Right ventricle myocardium inferior (tissue), 1 donor: ENCODE data around the gene DYNLT2. TPM values are rescaled to one million over a fixed set of nuclear protein-coding genes. Genes with fewer than 3 reads are reported as not detected.
A peak's percentile ranks its signal among the peaks of the same experiment; 100 is the strongest.
"Not testable (repeated sequence)": the region's sequence is repeated elsewhere in the genome, so short reads cannot be mapped to it uniquely, and the experiment has no call there.

Experiments
- ATAC-seq: fragments of 200-7000 bp; cut with Tn5 transposase; one replicate; pipeline ENCODE4 v1.9.1; 2020; ENCODE audit warnings: mild to moderate bottlenecking, moderate library complexity
- DNase-seq: peaks from one replicate; pipeline ENCODE4 v3.0.0; 2021; ENCODE audit errors: missing footprints
- intact Hi-C: fragments of 100-400 bp; cut with DNase I; formaldehyde crosslinking; loops from one replicate; pipeline ENCODE4 v1.11.0; 2022
- total RNA-seq: library from RNA; stranded (reverse); fragmentation: NEBNext Ultra II Directional; extraction: Animal tissue kit (Norgen Biotek cat#: 25700); gene quantifications from one replicate; pipeline ENCODE4 v1.2.1, GENCODE V29; 2021
- donor health status: DM: no; HTN: yes; CAD: no; lungs with severe emphysema.

The DYNLT2 gene
- total RNA-seq, 1 donor from 2014 or later, result 0.41 TPM

- intact Hi-C loops, result no loop called here
- DNase-seq (no peak), ATAC-seq (no peak)
Observed at GRCh38 chr6:169714595-169714994, 36.8 kb downstream of the DYNLT2 start.

- DNase-seq (no peak), ATAC-seq (no peak)
- intact Hi-C loops, result no loop called here
Observed at GRCh38 chr6:169714178-169714577, 37.2 kb downstream of the DYNLT2 start.

- no peak for DNase-seq
- no peak for ATAC-seq
- intact Hi-C loops, result no loop called here
Observed at GRCh38 chr6:169710009-169710408, 41.4 kb downstream of the DYNLT2 start.

GRCh38 chr6:169709293-169709692, 42.1 kb downstream of the DYNLT2 start:
- ATAC-seq (no peak), DNase-seq (no peak)
- intact Hi-C loops, result no loop called here

GRCh38 chr6:169707772-169708171, 43.6 kb downstream of the DYNLT2 start:
- ATAC-seq, result peak; percentile 42

GRCh38 chr6:169702840-169703246, 48.5 kb downstream of the DYNLT2 start:
- DNase-seq, result no peak
- intact Hi-C loops, result loop anchor here (5.0 kb wide), 1 partner anchor 49 kb away; the partner anchor contains the start of genes DYNLT2 and ERMARD
- no peak for ATAC-seq

More at GRCh38 chr6:169707772-169708171, 43.6 kb downstream of the DYNLT2 start:
- intact Hi-C loops, result no loop called here
- no peak for DNase-seq

- ATAC-seq (peak; percentile 98), DNase-seq (peak; percentile 98)
- intact Hi-C loops, result loop anchor here (5.0 kb wide), 1 partner anchor 50 kb away; the partner anchor contains the start of genes DYNLT2 and ERMARD
Observed at GRCh38 chr6:169701954-169702839, 49.2 kb downstream of the DYNLT2 start, which contains the start of the genes C6orf120 and WDR27. C6orf120 (plus strand) TSS chr6:169702126; CDS start chr6:169702460, 334 bp downstream. WDR27 (minus strand) TSS chr6:169702029; CDS start chr6:169689005, 13,024 bp downstream.

GRCh38 chr6:169701311-169701953, 49.9 kb downstream of the DYNLT2 start:
- DNase-seq (no peak), ATAC-seq (no peak)
- intact Hi-C loops, result loop anchor here (5.0 kb wide), 1 partner anchor 51 kb away; the partner anchor contains the start of genes DYNLT2 and ERMARD

GRCh38 chr6:169700296-169700695, 51.1 kb downstream of the DYNLT2 start:
- intact Hi-C loops, result loop anchor here (5.0 kb wide), 1 partner anchor 52 kb away; the partner anchor contains the start of genes DYNLT2 and ERMARD
- DNase-seq (no peak), ATAC-seq (no peak)

GRCh38 chr6:169697115-169697514, 54.3 kb downstream of the DYNLT2 start:
- DNase-seq, ATAC-seq, intact Hi-C loops: not testable (repeated sequence)

GRCh38 chr6:169695131-169695530, 56.2 kb downstream of the DYNLT2 start:
- intact Hi-C loops, result no loop called here
- no peak for DNase-seq
- ATAC-seq, result no peak

- ATAC-seq (no peak), DNase-seq (no peak)
- intact Hi-C loops, result no loop called here
Observed at GRCh38 chr6:169692516-169692915, 58.9 kb downstream of the DYNLT2 start.

- ATAC-seq (no peak), DNase-seq (no peak)
- intact Hi-C loops, result no loop called here
Observed at GRCh38 chr6:169691260-169691659, 60.1 kb downstream of the DYNLT2 start.

Other genes starting within 250 kb of the DYNLT2 start
- gene WDR27, start 49.5 kb downstream of the DYNLT2 start, total RNA-seq, result 9.6 TPM
- gene C6orf120, start 49.4 kb downstream of the DYNLT2 start, total RNA-seq, result 14.5 TPM
- gene PHF10, start 27.1 kb downstream of the DYNLT2 start, total RNA-seq, result 55.2 TPM
- 6.5 TPM for gene ERMARD, start 50 bp upstream of the DYNLT2 start, total RNA-seq